Activated naive CD4-positive, alpha-beta T cell treated with anti-CD3 and anti-CD28 coated beads, Interleukin-2, amount 10 ng/mL, durations not matched to agents 7 days and 5 days (primary cell): Measurements from ENCODE around the gene PARD3.
"Not testable (repeated sequence)": the region's sequence is repeated elsewhere in the genome, so short reads cannot be mapped to it uniquely, and the experiment has no call there.

Experiments used
- CTCF ChIA-PET: fragments of 350-600 bp; sonication (Branson Sonifier 250); formaldehyde crosslinking; loops from one replicate; lab custom pipeline; 2021; ENCODE audit warnings: antibody characterized with exemption; lab: Charles Lee
- DNase-seq: peaks from one replicate; pipeline ENCODE4 v3.0.0-alpha.2; 2020
- H3K27ac Mint-ChIP-seq: one replicate; pipeline ENCODE4 v1.8.0; 2021; ENCODE audit warnings: mild to moderate bottlenecking, moderate library complexity, mixed read lengths
- H3K27me3 Mint-ChIP-seq: one replicate; pipeline ENCODE4 v1.8.0; 2021; ENCODE audit warnings: mild to moderate bottlenecking, mixed read lengths
- H3K36me3 Mint-ChIP-seq: one replicate; pipeline ENCODE4 v1.8.0; 2021; ENCODE audit warnings: mixed read lengths
- H3K4me1 Mint-ChIP-seq: one replicate; pipeline ENCODE4 v1.8.0; 2021; ENCODE audit warnings: mixed read lengths
- H3K4me3 Mint-ChIP-seq: one replicate; pipeline ENCODE4 v1.8.0; 2021; ENCODE audit warnings: mild to moderate bottlenecking, moderate library complexity, mixed read lengths
- H3K9me3 Mint-ChIP-seq: one replicate; pipeline ENCODE4 v1.8.0; 2021; ENCODE audit warnings: mixed read lengths

PARD3 gene

GRCh38 chr10:34399013-34399412, 416.1 kb downstream of the PARD3 start:
- Mint-ChIP-seq H3K9me3 (no peaks in the 10 kb centered on the region), H3K4me3 (no peak overlapping the region), H3K27me3 (no peaks in the 10 kb centered on the region), H3K36me3 (no peaks in the 10 kb centered on the region), H3K27ac (no peak overlapping the region), H3K4me1 (no peaks in the 10 kb centered on the region)
- DNase-seq, result no peak
- CTCF ChIA-PET, result no interaction called here

DNA sequence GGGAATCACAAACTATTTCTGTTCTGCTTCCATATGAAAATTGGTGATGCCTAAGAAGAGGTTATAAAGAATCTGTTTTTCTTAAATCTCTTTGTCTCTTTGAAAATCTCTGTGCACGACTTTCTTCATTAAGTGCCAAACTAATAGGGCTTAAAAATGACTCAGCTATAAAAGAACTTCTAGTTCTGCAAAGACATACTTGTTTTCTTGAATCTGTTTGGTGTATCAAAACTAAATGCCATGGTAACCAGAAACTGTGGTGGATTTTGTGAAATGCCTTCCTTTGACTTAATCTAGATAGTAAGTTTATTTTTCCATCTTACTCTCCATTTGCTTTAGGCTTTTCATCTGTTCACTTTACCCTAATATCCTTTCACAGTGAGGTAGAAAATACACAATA, 417.8 kb downstream of the PARD3 start:
- no peak for DNase-seq
- no peaks in the 10 kb centered on the region for H3K4me1 Mint-ChIP-seq
- no peaks in the 10 kb centered on the region for H3K9me3 Mint-ChIP-seq
- no peak overlapping the region for H3K4me3 Mint-ChIP-seq
- H3K36me3 Mint-ChIP-seq, result no peaks in the 10 kb centered on the region
- no peaks in the 10 kb centered on the region for H3K27me3 Mint-ChIP-seq
- CTCF ChIA-PET, result no interaction called here
- no peak overlapping the region for H3K27ac Mint-ChIP-seq

- Mint-ChIP-seq H3K27ac (no peak overlapping the region), H3K36me3 (no peaks in the 10 kb centered on the region), H3K27me3 (no peaks in the 10 kb centered on the region), H3K4me3 (no peak overlapping the region), H3K9me3 (no peaks in the 10 kb centered on the region), H3K4me1 (no peaks in the 10 kb centered on the region)
- CTCF ChIA-PET, result no interaction called here
- DNase-seq, result no peak
Measured at GRCh38 chr10:34396663-34397062, 418.4 kb downstream of the PARD3 start.

- no peak overlapping the region for H3K27ac Mint-ChIP-seq
- H3K4me1 Mint-ChIP-seq, result no peaks in the 10 kb centered on the region
- DNase-seq, result no peak
- CTCF ChIA-PET, result no interaction called here
- no peaks in the 10 kb centered on the region for H3K27me3 Mint-ChIP-seq
- no peaks in the 10 kb centered on the region for H3K9me3 Mint-ChIP-seq
- H3K36me3 Mint-ChIP-seq, result no peaks in the 10 kb centered on the region
- no peak overlapping the region for H3K4me3 Mint-ChIP-seq
Measured at GRCh38 chr10:34392641-34393170, 422.4 kb downstream of the PARD3 start.

DNA sequence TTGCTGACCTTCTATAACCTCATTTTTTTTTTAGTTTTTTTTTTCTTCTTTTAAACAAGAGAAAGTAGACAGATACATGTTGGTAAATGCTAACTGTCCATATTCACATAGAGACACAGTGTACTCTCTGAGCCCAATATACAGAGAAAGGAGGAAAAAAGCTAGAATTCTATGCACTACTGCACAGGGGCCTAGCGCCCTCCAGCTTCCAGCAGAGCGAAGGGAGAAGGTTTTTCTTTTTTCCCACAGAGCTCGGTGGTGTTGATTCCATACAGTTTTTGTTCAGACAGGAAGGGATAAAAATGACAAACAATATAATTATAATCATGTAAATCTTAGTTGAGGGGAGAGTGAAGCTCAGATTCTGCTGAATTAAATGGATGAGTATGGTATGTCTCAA, 423.9 kb downstream of the PARD3 start:
- not testable (repeated sequence) for H3K27me3 Mint-ChIP-seq, H3K4me3 Mint-ChIP-seq, DNase-seq, H3K27ac Mint-ChIP-seq, H3K9me3 Mint-ChIP-seq, H3K4me1 Mint-ChIP-seq, H3K36me3 Mint-ChIP-seq
- CTCF ChIA-PET, result interaction anchor here (0.6 kb wide), 1 partner anchor 85 kb away, joined by 3 read pairs; no protein-coding TSS in a partner anchor

- no peak overlapping the region for H3K4me3 Mint-ChIP-seq
- no peak for DNase-seq
- H3K27me3 Mint-ChIP-seq, result no peaks in the 10 kb centered on the region
- CTCF ChIA-PET, result no interaction called here
- no peaks in the 10 kb centered on the region for H3K36me3 Mint-ChIP-seq
- H3K9me3 Mint-ChIP-seq, result no peaks in the 10 kb centered on the region
- H3K27ac Mint-ChIP-seq, result no peak overlapping the region
- H3K4me1 Mint-ChIP-seq, result no peaks in the 10 kb centered on the region
Measured at GRCh38 chr10:34389801-34390200, 425.3 kb downstream of the PARD3 start.

GRCh38 chr10:34386921-34387320, 428.2 kb downstream of the PARD3 start:
- H3K4me1 Mint-ChIP-seq, result no peaks in the 10 kb centered on the region
- no peak overlapping the region for H3K4me3 Mint-ChIP-seq
- no peak for DNase-seq
- no peak overlapping the region for H3K27ac Mint-ChIP-seq
- H3K27me3 Mint-ChIP-seq, result no peaks in the 10 kb centered on the region
- no peaks in the 10 kb centered on the region for H3K36me3 Mint-ChIP-seq
- no peaks in the 10 kb centered on the region for H3K9me3 Mint-ChIP-seq
- CTCF ChIA-PET, result no interaction called here

DNA sequence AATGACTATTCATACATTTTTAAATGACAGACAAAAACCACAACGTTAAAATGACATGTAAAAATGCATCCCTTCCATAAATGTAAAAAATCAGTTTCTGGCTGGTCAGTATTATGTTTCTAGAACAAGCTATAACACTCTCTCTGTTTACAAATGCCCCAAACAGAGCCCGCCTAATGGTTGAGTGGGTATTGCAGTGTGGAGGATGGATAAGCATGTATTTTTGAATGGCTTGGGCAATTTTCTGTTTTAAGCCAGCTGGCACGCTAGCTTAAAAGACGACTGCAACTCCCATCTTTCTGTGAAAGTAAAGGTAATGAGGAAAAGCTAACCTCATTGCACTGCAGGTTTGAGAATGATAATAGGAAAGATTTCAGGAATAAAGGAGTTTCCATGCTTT, 430.7 kb downstream of the PARD3 start:
- Mint-ChIP-seq H3K36me3 (no peaks in the 10 kb centered on the region), H3K9me3 (no peaks in the 10 kb centered on the region), H3K4me3 (no peak overlapping the region), H3K27me3 (no peaks in the 10 kb centered on the region), H3K27ac (no peak overlapping the region), H3K4me1 (no peaks in the 10 kb centered on the region)
- DNase-seq, result no peak
- CTCF ChIA-PET, result no interaction called here

- H3K27me3 Mint-ChIP-seq, result no peaks in the 10 kb centered on the region
- CTCF ChIA-PET, result no interaction called here
- no peaks in the 10 kb centered on the region for H3K36me3 Mint-ChIP-seq
- H3K27ac Mint-ChIP-seq, result no peak overlapping the region
- no peaks in the 10 kb centered on the region for H3K9me3 Mint-ChIP-seq
- H3K4me1 Mint-ChIP-seq, result no peaks in the 10 kb centered on the region
- DNase-seq, result no peak
- H3K4me3 Mint-ChIP-seq, result no peak overlapping the region
Measured at GRCh38 chr10:34382626-34383025, 432.5 kb downstream of the PARD3 start.

- no peaks in the 10 kb centered on the region for H3K9me3 Mint-ChIP-seq
- H3K27me3 Mint-ChIP-seq, result no peaks in the 10 kb centered on the region
- H3K4me1 Mint-ChIP-seq, result no peaks in the 10 kb centered on the region
- no peak for DNase-seq
- no peaks in the 10 kb centered on the region for H3K36me3 Mint-ChIP-seq
- no peak overlapping the region for H3K27ac Mint-ChIP-seq
- H3K4me3 Mint-ChIP-seq, result no peak overlapping the region
- CTCF ChIA-PET, result no interaction called here
Measured at GRCh38 chr10:34380856-34381255, 434.2 kb downstream of the PARD3 start.

DNA sequence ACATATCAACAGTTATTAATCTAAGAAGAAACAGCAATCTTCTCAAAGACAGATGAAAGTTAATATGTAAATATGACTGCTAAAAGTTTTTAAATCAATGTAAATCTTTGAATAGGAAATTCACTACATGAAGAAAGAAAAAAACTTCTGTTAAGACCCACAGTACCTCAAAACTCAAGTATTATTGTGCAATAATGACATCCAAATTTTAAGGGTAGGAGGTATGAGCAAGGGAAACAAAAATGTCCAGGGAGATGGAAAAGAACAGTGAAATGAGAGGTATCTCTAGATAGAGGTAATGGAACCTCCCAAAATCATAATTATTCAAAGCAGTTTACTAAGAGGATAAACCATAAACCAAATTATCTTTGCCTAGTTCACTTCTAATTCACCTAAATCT, 436.8 kb downstream of the PARD3 start:
- H3K27me3 Mint-ChIP-seq, result no peaks in the 10 kb centered on the region
- H3K27ac Mint-ChIP-seq, result no peak overlapping the region
- peaks cover 2% of the 10 kb centered on the region for H3K4me1 Mint-ChIP-seq
- H3K9me3 Mint-ChIP-seq, result no peaks in the 10 kb centered on the region
- no peaks in the 10 kb centered on the region for H3K36me3 Mint-ChIP-seq
- no peak overlapping the region for H3K4me3 Mint-ChIP-seq
- no peak for DNase-seq
- CTCF ChIA-PET, result no interaction called here

GRCh38 chr10:34377833-34378232, 437.3 kb downstream of the PARD3 start:
- CTCF ChIA-PET, result no interaction called here
- no peaks in the 10 kb centered on the region for H3K36me3 Mint-ChIP-seq
- peaks cover 2% of the 10 kb centered on the region for H3K4me1 Mint-ChIP-seq
- no peak overlapping the region for H3K27ac Mint-ChIP-seq
- DNase-seq, result no peak
- no peaks in the 10 kb centered on the region for H3K27me3 Mint-ChIP-seq
- no peak overlapping the region for H3K4me3 Mint-ChIP-seq
- no peaks in the 10 kb centered on the region for H3K9me3 Mint-ChIP-seq

- H3K27ac Mint-ChIP-seq, result no peak overlapping the region
- H3K4me3 Mint-ChIP-seq, result no peak overlapping the region
- H3K27me3 Mint-ChIP-seq, result no peaks in the 10 kb centered on the region
- no peaks in the 10 kb centered on the region for H3K36me3 Mint-ChIP-seq
- no peaks in the 10 kb centered on the region for H3K9me3 Mint-ChIP-seq
- DNase-seq, result no peak
- CTCF ChIA-PET, result no interaction called here
- H3K4me1 Mint-ChIP-seq, result peaks cover 11% of the 10 kb centered on the region
Measured at GRCh38 chr10:34374356-34375045, 440.6 kb downstream of the PARD3 start.

GRCh38 chr10:34373211-34373610, 441.9 kb downstream of the PARD3 start:
- H3K36me3 Mint-ChIP-seq, result no peaks in the 10 kb centered on the region
- no peaks in the 10 kb centered on the region for H3K27me3 Mint-ChIP-seq
- H3K4me3 Mint-ChIP-seq, result no peak overlapping the region
- H3K4me1 Mint-ChIP-seq, result peaks cover 13% of the 10 kb centered on the region
- no peak for DNase-seq
- no peaks in the 10 kb centered on the region for H3K9me3 Mint-ChIP-seq
- no peak overlapping the region for H3K27ac Mint-ChIP-seq
- CTCF ChIA-PET, result no interaction called here

DNA sequence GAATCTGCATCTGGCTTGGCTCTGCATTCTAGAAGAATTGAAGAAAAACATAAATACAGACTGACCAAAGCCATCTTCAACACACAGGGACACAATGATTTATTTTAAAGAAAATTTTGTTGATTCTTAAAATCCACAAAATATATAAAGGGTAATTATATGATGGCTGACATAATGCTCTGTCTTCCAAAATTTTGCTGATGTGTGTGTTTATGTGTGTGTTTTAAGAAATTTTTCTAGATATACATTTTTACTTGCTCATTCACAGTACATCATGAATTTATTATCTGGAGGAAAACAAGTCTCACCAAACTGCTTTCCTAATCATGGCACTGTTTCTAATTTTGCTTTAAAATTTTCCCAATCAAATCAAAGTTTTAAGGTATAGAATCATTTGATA, 442.6 kb downstream of the PARD3 start:
- H3K4me3 Mint-ChIP-seq, result no peak overlapping the region
- H3K36me3 Mint-ChIP-seq, result no peaks in the 10 kb centered on the region
- peaks cover 13% of the 10 kb centered on the region for H3K4me1 Mint-ChIP-seq
- H3K27me3 Mint-ChIP-seq, result no peaks in the 10 kb centered on the region
- no peak overlapping the region for H3K27ac Mint-ChIP-seq
- H3K9me3 Mint-ChIP-seq, result no peaks in the 10 kb centered on the region
- no peak for DNase-seq
- CTCF ChIA-PET, result no interaction called here
